NB4 (cell line): ENCODE measurements around the gene DNALI1.

ENCODE experiments used
- CTCF ChIP-seq: IDR thresholded peaks from one replicate; pipeline ENCODE4 v1.5.1; 2012; ENCODE audit warnings: low read depth, low read length
- MAX ChIP-seq: IDR thresholded peaks from 2 replicates; pipeline ENCODE4 v1.6.1; 2011; ENCODE audit warnings: low read depth, low read length
- POLR2A ChIP-seq: IDR thresholded peaks from 2 replicates; pipeline ENCODE4 v1.6.1; 2011; ENCODE audit warnings: mild to moderate bottlenecking; ENCODE audit not compliant: insufficient read length; ENCODE audit errors: extremely low read depth

GRCh38 chr1:37562984-37563383 is 6.2 kb downstream of the DNALI1 start:
- TF ChIP-seq CTCF (no peak), POLR2A (no peak), MAX (no peak)
